PC-3 (cell line): ENCODE measurements around the gene ADPRHL1. TPM values are rescaled to one million over a fixed set of nuclear protein-coding genes. Genes with fewer than 3 reads are reported as not detected.
"Not testable (repeated sequence)": the region's sequence is repeated elsewhere in the genome, so short reads cannot be mapped to it uniquely, and the experiment has no call there.

Experiments
- ATAC-seq: fragments of 200-7000 bp; cut with Tn5 transposase; 2 replicates; pipeline ENCODE4 v1.9.1; 2020; ENCODE audit warnings: mild to moderate bottlenecking, moderate library complexity
- BruUV-seq: library from RNA; stranded (reverse); fragments of 400-500 nt; replicated peaks from 2 replicates; lab custom pipeline; 2021; lab: Mats Ljungman, UMichigan
- CTCF ChIA-PET: fragments of 300-600 bp; sonication (Branson Sonifier 250); formaldehyde crosslinking; loops from one replicate; lab custom pipeline; 2022; ENCODE audit warnings: antibody characterized with exemption; lab: Charles Lee
- POLR2A ChIA-PET: fragments of 300-600 bp; sonication (Branson Sonifier 250); formaldehyde crosslinking; loops from one replicate; lab custom pipeline; 2022; ENCODE audit warnings: antibody characterized with exemption; ENCODE audit not compliant: unreplicated experiment; lab: Charles Lee
- DNase-seq: peaks from one replicate; pipeline ENCODE4 v3.0.0-alpha.2; 2015
- H2AFZ ChIP-seq: fragments of 300-600 bp; sonication (generic); 2 replicates; pipeline ENCODE4 v1.6.0; 2016; ENCODE audit warnings: antibody characterized with exemption, low read length
- H3F3A ChIP-seq: fragments of 300-600 bp; sonication (generic); one replicate; pipeline ENCODE4 v1.6.0; 2017; ENCODE audit warnings: antibody characterized with exemption, low read length, control low read depth, mild to moderate bottlenecking; ENCODE audit not compliant: unreplicated experiment
- H3K27ac ChIP-seq: fragments of 300-600 bp; sonication (generic); 2 replicates; pipeline ENCODE4 v1.5.1; 2016; ENCODE audit warnings: mild to moderate bottlenecking, low read length
- H3K27me3 ChIP-seq: fragments of 300-600 bp; sonication (generic); 2 replicates; pipeline ENCODE4 v1.6.1; 2016; ENCODE audit warnings: low read length, mixed read lengths
- H3K36me3 ChIP-seq: fragments of 300-600 bp; sonication (generic); 2 replicates; pipeline ENCODE4 v1.6.1; 2016; ENCODE audit warnings: low read depth, mixed run types, low read length, mixed read lengths
- H3K4me1 ChIP-seq: fragments of 300-600 bp; sonication (generic); 2 replicates; pipeline ENCODE4 v1.5.1; 2016; ENCODE audit warnings: low read length; ENCODE audit not compliant: insufficient read depth
- H3K4me2 ChIP-seq: fragments of 300-600 bp; sonication (generic); 2 replicates; pipeline ENCODE4 v1.6.0; 2016; ENCODE audit warnings: low read length
- H3K4me3 ChIP-seq: fragments of 300-600 bp; sonication (generic); 2 replicates; pipeline ENCODE4 v1.5.1; 2016; ENCODE audit warnings: mild to moderate bottlenecking, low read length, mixed read lengths
- H3K79me2 ChIP-seq: fragments of 300-600 bp; sonication (generic); 2 replicates; pipeline ENCODE4 v1.6.1; 2017; ENCODE audit warnings: low read length, mixed read lengths
- H3K9ac ChIP-seq: fragments of 300-600 bp; sonication (generic); 2 replicates; pipeline ENCODE4 v1.6.0; 2016; ENCODE audit warnings: mild to moderate bottlenecking, low read length
- H3K9me2 ChIP-seq: fragments of 300-600 bp; sonication (generic); replicated peaks from 2 replicates; pipeline ENCODE4 v1.6.1; 2016; ENCODE audit warnings: mixed run types, low read length, mixed read lengths
- H3K9me3 ChIP-seq: fragments of 300-600 bp; sonication (generic); 2 replicates; pipeline ENCODE4 v1.6.1; 2016; ENCODE audit warnings: low read length, mixed read lengths
- H4K20me1 ChIP-seq: fragments of 300-600 bp; sonication (generic); 2 replicates; pipeline ENCODE4 v1.6.1; 2016; ENCODE audit warnings: low read length, mixed read lengths
- CTCF ChIP-seq: fragments of 300-600 bp; sonication (generic); conservative IDR thresholded peaks from 2 replicates; pipeline ENCODE4 v1.5.1; 2017; ENCODE audit warnings: antibody characterized with exemption, low read depth, mild to moderate bottlenecking, low read length
- EZH2 ChIP-seq: fragments of 300-600 bp; sonication (generic); IDR thresholded peaks from one replicate; pipeline ENCODE4 v1.6.1; 2017; ENCODE audit warnings: antibody characterized with exemption, mild to moderate bottlenecking, low read length; ENCODE audit not compliant: unreplicated experiment
- EZH2phosphoT487 ChIP-seq: fragments of 300-600 bp; sonication (generic); IDR thresholded peaks from 2 replicates; pipeline ENCODE4 v1.6.1; 2018; ENCODE audit warnings: mild to moderate bottlenecking, antibody characterized with exemption, low read length, borderline replicate concordance
- intact Hi-C: fragments of 100-400 bp; cut with micrococcal nuclease; formaldehyde crosslinking; loops from 2 replicates; pipeline ENCODE4 v1.9.0; 2023
- total RNA-seq: library from RNA; depleted of rRNA; stranded (reverse); fragments of >200 nt; gene quantifications from 2 replicates; pipeline ENCODE4 v1.2.3, GENCODE V29; 2014

ADPRHL1 gene
- total RNA-seq, 1 experiment from 2014 or later, result 10.3 TPM

GRCh38 chr13:113451951-113452421, 1.3 kb downstream of the ADPRHL1 start:
- Histone ChIP-seq H3K27me3 (no peaks in the 10 kb centered on the region), H3K36me3 (peaks cover 6% of the 10 kb centered on the region; the same call in 1 of the 2 replicates), H3K9me2 (no peaks in the 10 kb centered on the region), H3K9me3 (no peaks in the 10 kb centered on the region), H3K4me2 (no peak overlapping the region), H3F3A (no peaks in the 10 kb centered on the region), H3K27ac (no peak overlapping the region), H3K9ac (no peak overlapping the region), H2AFZ (no peak overlapping the region), H3K79me2 (no peaks in the 10 kb centered on the region), H3K4me1 (peaks cover 13% of the 10 kb centered on the region), H3K4me3 (no peak overlapping the region), H4K20me1 (no peaks in the 10 kb centered on the region)
- intact Hi-C loops, result no loop called here
- ATAC-seq (no peak), DNase-seq (no peak)
- ChIA-PET POLR2A (no interaction called here), CTCF (interaction anchor here (1.1 kb wide), 1 partner anchor 11 kb away, joined by 3 read pairs; no protein-coding TSS in a partner anchor)
- no peak for TF ChIP-seq EZH2phosphoT487
- TF ChIP-seq CTCF, result no peak
- no peak for TF ChIP-seq EZH2
- BruUV-seq, result no TSS peak

GRCh38 chr13:113450861-113451620, 2.2 kb downstream of the ADPRHL1 start:
- H3K4me1 ChIP-seq, result peaks cover 13% of the 10 kb centered on the region
- H3K4me3 ChIP-seq, H3F3A ChIP-seq, H2AFZ ChIP-seq, H3K9me2 ChIP-seq, H3K79me2 ChIP-seq, H3K36me3 ChIP-seq, H3K27ac ChIP-seq, BruUV-seq, ATAC-seq, H3K4me2 ChIP-seq, H3K27me3 ChIP-seq, H3K9ac ChIP-seq, H4K20me1 ChIP-seq, POLR2A ChIA-PET, intact Hi-C loops, H3K9me3 ChIP-seq: not testable (repeated sequence)
- TF ChIP-seq CTCF, result 0 out of 2 replicates have a peak, but pooled peaks have one; percentile 11
- CTCF ChIA-PET, result interaction anchor here (0.6 to 1.1 kb wide), 2 partner anchors 12 to 508 kb away, joined by 3 to 5 read pairs; no protein-coding TSS in a partner anchor
- DNase-seq, result peak; percentile 51

- Histone ChIP-seq H3K4me2 (peak overlapping the region; percentile 97), H3K27ac (0 out of 2 replicates have a peak overlapping the region, but pooled peaks have one; percentile 86), H3K4me1 (peaks cover 13% of the 10 kb centered on the region), H3K4me3 (peak overlapping the region; percentile 71; the same call in 1 of the 2 replicates), H3K9ac (peak overlapping the region; percentile 79; the same call in 1 of the 2 replicates)
- POLR2A ChIA-PET, H3K36me3 ChIP-seq, intact Hi-C loops, H3F3A ChIP-seq, DNase-seq, BruUV-seq, H3K79me2 ChIP-seq, ATAC-seq, CTCF ChIA-PET, H3K9me2 ChIP-seq, H2AFZ ChIP-seq, H3K27me3 ChIP-seq, H3K9me3 ChIP-seq, H4K20me1 ChIP-seq: not testable (repeated sequence)
Measured at GRCh38 chr13:113450348-113450744, 2.9 kb downstream of the ADPRHL1 start.
